H1 (cell line): ENCODE data around the gene DSE. TPM values are rescaled to one million over a fixed set of nuclear protein-coding genes. Genes with fewer than 3 reads are reported as not detected.
A peak's percentile ranks its signal among the peaks of the same experiment; 100 is the strongest.

Experiments used
- CTCF ChIA-PET: fragments of 300-600 bp; sonication (Branson Sonifier 250); formaldehyde crosslinking; loops from one replicate; lab custom pipeline; 2021; ENCODE audit not compliant: partially characterized antibody; lab: Charles Lee
- POLR2A ChIA-PET: fragments of 300-600 bp; sonication (Branson Sonifier 250); formaldehyde crosslinking; loops from one replicate; lab custom pipeline; 2021; ENCODE audit warnings: inconsistent platforms; ENCODE audit not compliant: partially characterized antibody; lab: Charles Lee
- DNase-seq, 2 experiments: peaks; one replicate each; pipeline versions ENCODE4 v3.0.0 to v3.0.0-alpha.2; 2010 to 2022; ENCODE audit warnings: low spot score in 2 of 2, low read depth in 1 of 2, mixed read lengths in 1 of 2
- FAIRE-seq: peaks from 2 replicates; lab custom pipeline; 2011; peaks lifted over from hg19 to GRCh38; lab: Jason Lieb, UNC
- H2AFZ ChIP-seq: 2 replicates; pipeline ENCODE4 v1.8.1; 2012; ENCODE audit warnings: low read length, inconsistent platforms
- H2AK5ac ChIP-seq: 2 replicates; pipeline ENCODE4 v1.6.1; 2013; ENCODE audit warnings: low read depth, low read length
- H2BK120ac ChIP-seq: replicated peaks from 2 replicates; pipeline ENCODE3; 2013; ENCODE audit warnings: low read depth, low read length, inconsistent platforms
- H2BK12ac ChIP-seq: 2 replicates; pipeline ENCODE4 v1.6.1; 2013; ENCODE audit warnings: low read depth, low read length
- H2BK15ac ChIP-seq: 2 replicates; pipeline ENCODE4 v1.6.1; 2013; ENCODE audit warnings: low read length
- H2BK20ac ChIP-seq: 2 replicates; pipeline ENCODE4 v1.6.1; 2013; ENCODE audit warnings: low read length
- H2BK5ac ChIP-seq: 2 replicates; pipeline ENCODE4 v1.6.1; 2013; ENCODE audit warnings: low read depth, low read length
- H3K14ac ChIP-seq: 2 replicates; pipeline ENCODE4 v1.6.1; 2013; ENCODE audit warnings: inconsistent platforms; ENCODE audit not compliant: insufficient read length
- H3K18ac ChIP-seq: 2 replicates; pipeline ENCODE4 v1.6.1; 2013; ENCODE audit warnings: low read length; ENCODE audit errors: extremely low read depth
- H3K23ac ChIP-seq: 2 replicates; pipeline ENCODE4 v1.6.1; 2013; ENCODE audit warnings: inconsistent platforms; ENCODE audit not compliant: insufficient read length
- H3K23me2 ChIP-seq: 2 replicates; pipeline ENCODE4 v1.6.1; 2013; ENCODE audit warnings: low read depth, low read length
- H3K27ac ChIP-seq: 2 replicates; pipeline ENCODE4 v1.6.1; 2011; ENCODE audit warnings: low read depth, low read length, inconsistent platforms
- H3K27me3 ChIP-seq, 4 experiments: replicated peaks in 1 of 4; 1 replicate in 1 of 4; 2 replicates in 3 of 4; pipeline versions ENCODE4 v1.6.1 to v1.8.1; 2011 to 2013; ENCODE audit warnings: low read length in 3 of 4, mild to moderate bottlenecking in 3 of 4, inconsistent platforms in 2 of 4, mixed read lengths in 2 of 4, moderate library complexity in 1 of 4; ENCODE audit not compliant: control insufficient read depth in 3 of 4, insufficient read depth in 3 of 4; ENCODE audit errors: extremely low read depth in 1 of 4
- H3K36me3 ChIP-seq, 4 experiments: 2 replicates each; pipeline versions ENCODE4 v1.6.1 to v1.8.1; 2011 to 2013; ENCODE audit warnings: mild to moderate bottlenecking in 4 of 4, low read length in 3 of 4, moderate library complexity in 2 of 4, control low read depth in 1 of 4, inconsistent platforms in 1 of 4; ENCODE audit not compliant: insufficient read depth in 4 of 4, control insufficient read depth in 2 of 4
- H3K4ac ChIP-seq: replicated peaks from 2 replicates; pipeline ENCODE3; 2013; ENCODE audit warnings: low read length, low read depth, mixed read lengths, inconsistent platforms; ENCODE audit not compliant: insufficient read length
- H3K4me1 ChIP-seq, 4 experiments: replicated peaks in 1 of 4; 1 replicate in 1 of 4; 2 replicates in 3 of 4; pipeline versions ENCODE4 v1.6.1 to v1.8.1; 2011 to 2013; ENCODE audit warnings: low read length in 3 of 4, inconsistent platforms in 2 of 4, mixed read lengths in 1 of 4; ENCODE audit not compliant: insufficient read depth in 4 of 4, control insufficient read depth in 3 of 4
- H3K4me2 ChIP-seq, 2 experiments: 2 replicates each; pipeline versions ENCODE4 v1.6.1 to v1.8.1; 2011 to 2013; ENCODE audit warnings: low read depth in 2 of 2, low read length in 2 of 2, control low read depth in 1 of 2, inconsistent platforms in 1 of 2, mild to moderate bottlenecking in 1 of 2; ENCODE audit not compliant: insufficient read depth in 1 of 2
- H3K4me3 ChIP-seq, 4 experiments: fragments of 200-600, 300-600 bp in 1 of 4; sonication (generic), shearing (Covaris generic), sonication (Bioruptor Twin) in 1 of 4; 2 replicates each; pipeline versions ENCODE4 v1.5.1 to v1.8.1; 2011 to 2016; ENCODE audit warnings: low read length in 4 of 4, low read depth in 3 of 4, control low read depth in 2 of 4, inconsistent platforms in 2 of 4, mild to moderate bottlenecking in 2 of 4, mixed read lengths in 1 of 4, moderate library complexity in 1 of 4; ENCODE audit not compliant: insufficient read depth in 2 of 4; ENCODE audit errors: extremely low read depth in 1 of 4
- H3K56ac ChIP-seq: replicated peaks from 2 replicates; pipeline ENCODE3; 2013; ENCODE audit warnings: low read depth, mild to moderate bottlenecking, mixed read lengths, low read length, inconsistent platforms; ENCODE audit not compliant: insufficient read length
- H3K79me1 ChIP-seq: 2 replicates; pipeline ENCODE4 v1.6.1; 2013; ENCODE audit warnings: low read depth, low read length, control low read depth
- H3K79me2 ChIP-seq, 2 experiments: 2 replicates each; pipeline versions ENCODE4 v1.6.1 to v1.8.1; 2012 to 2013; ENCODE audit warnings: low read length in 2 of 2, mild to moderate bottlenecking in 2 of 2, inconsistent platforms in 1 of 2; ENCODE audit not compliant: insufficient read depth in 2 of 2, control insufficient read depth in 1 of 2
- H3K9ac ChIP-seq, 4 experiments: replicated peaks in 1 of 4; 1 replicate in 1 of 4; 2 replicates in 3 of 4; pipeline versions ENCODE4 v1.6.1 to v1.8.1; 2011 to 2013; ENCODE audit warnings: low read depth in 3 of 4, low read length in 3 of 4, control low read depth in 2 of 4, mild to moderate bottlenecking in 2 of 4, moderate library complexity in 2 of 4, inconsistent platforms in 1 of 4; ENCODE audit errors: extremely low read depth in 1 of 4
- H3K9me3 ChIP-seq, 2 experiments: 2 replicates each; pipeline versions ENCODE4 v1.6.1 to v1.8.1; 2012 to 2013; ENCODE audit warnings: mild to moderate bottlenecking in 2 of 2, moderate library complexity in 2 of 2, control low read depth in 1 of 2, inconsistent platforms in 1 of 2, low read depth in 1 of 2, low read length in 1 of 2, mixed read lengths in 1 of 2; ENCODE audit not compliant: insufficient read depth in 2 of 2
- H4K20me1 ChIP-seq, 2 experiments: replicated peaks in 1 of 2; 2 replicates each; pipeline versions ENCODE3 to v1.8.1; 2011 to 2013; ENCODE audit warnings: inconsistent platforms in 2 of 2, low read length in 2 of 2, mild to moderate bottlenecking in 1 of 2; ENCODE audit not compliant: insufficient read depth in 2 of 2, control insufficient read depth in 1 of 2
- H4K5ac ChIP-seq: 2 replicates; pipeline ENCODE4 v1.6.1; 2013; ENCODE audit warnings: low read length, low read depth, mixed read lengths, inconsistent platforms; ENCODE audit not compliant: insufficient read length
- H4K8ac ChIP-seq: 2 replicates; pipeline ENCODE4 v1.8.0; 2013; ENCODE audit warnings: mild to moderate bottlenecking, moderate library complexity, low read length, inconsistent platforms; ENCODE audit not compliant: insufficient read depth; ENCODE audit errors: extremely low read depth
- H4K91ac ChIP-seq: replicated peaks from 2 replicates; pipeline ENCODE3; 2013; ENCODE audit warnings: low read length, mixed read lengths, inconsistent platforms; ENCODE audit not compliant: insufficient read length
- BACH1 ChIP-seq: IDR thresholded peaks from 2 replicates; pipeline ENCODE4 v1.6.1; 2012; ENCODE audit warnings: low read length, improper control_type of control experiment
- BCL11A ChIP-seq, 2 experiments: IDR thresholded peaks; one replicate each; pipeline ENCODE4 v1.6.1; 2011; ENCODE audit warnings: low read depth in 2 of 2, low read length in 2 of 2, mild to moderate bottlenecking in 2 of 2
- FOSL1 ChIP-seq: IDR thresholded peaks from 2 replicates; pipeline ENCODE4 v1.6.1; 2011; ENCODE audit warnings: mild to moderate bottlenecking, low read depth, low read length, moderate library complexity; ENCODE audit not compliant: insufficient read depth
- MAFK ChIP-seq: IDR thresholded peaks from 2 replicates; pipeline ENCODE4 v1.6.1; 2012; ENCODE audit warnings: low read depth, mild to moderate bottlenecking, improper control_type of control experiment, low read length
- PHF8 ChIP-seq: fragments of 200-600 bp; sonication (generic); conservative IDR thresholded peaks from 2 replicates; pipeline ENCODE4 v1.7.1; 2012; ENCODE audit warnings: low read depth, mild to moderate bottlenecking, inconsistent platforms, low read length, moderate library complexity
- POLR2AphosphoS5 ChIP-seq: IDR thresholded peaks from 2 replicates; pipeline ENCODE4 v1.6.1; 2011; ENCODE audit warnings: low read depth, low read length
- RAD21 ChIP-seq, 2 experiments: IDR thresholded peaks in 1 of 2; conservative IDR thresholded peaks in 1 of 2; 2 replicates each; pipeline ENCODE4 v1.6.1; 2011; ENCODE audit warnings: low read depth in 2 of 2, low read length in 2 of 2, improper control_type of control experiment in 1 of 2, inconsistent platforms in 1 of 2, mild to moderate bottlenecking in 1 of 2, moderate library complexity in 1 of 2
- SIX5 ChIP-seq: IDR thresholded peaks from 2 replicates; pipeline ENCODE4 v1.6.1; 2011; ENCODE audit warnings: mild to moderate bottlenecking, low read depth, low read length
- SP1 ChIP-seq: IDR thresholded peaks from 2 replicates; pipeline ENCODE4 v1.6.1; 2011; ENCODE audit warnings: low read depth, low read length
- SUZ12 ChIP-seq: fragments of 200-600 bp; sonication (generic); IDR thresholded peaks from 2 replicates; pipeline ENCODE4 v1.6.1; 2012; ENCODE audit warnings: mild to moderate bottlenecking, inconsistent platforms, low read length, moderate library complexity, mixed read lengths
- YY1 ChIP-seq: IDR thresholded peaks from 2 replicates; pipeline ENCODE4 v1.6.1; 2011; ENCODE audit warnings: low read depth, mild to moderate bottlenecking, low read length
- WGBS, 2 experiments: shearing (Covaris generic) in 1 of 2; methylation state at CpG; one replicate each; pipeline versions ENCODE4 v1.1.6 to v1.1.7; 2013 to 2015; ENCODE audit warnings: low lambda C conversion rate in 2 of 2, mixed read lengths in 2 of 2, inconsistent platforms in 1 of 2, low coverage in 1 of 2, missing lambda C conversion rate in 1 of 2; ENCODE audit not compliant: insufficient replicate concordance in 2 of 2, insufficient coverage in 1 of 2, insufficient read length in 1 of 2; ENCODE audit errors: extremely low coverage in 1 of 2, missing lambda C conversion rate in 1 of 2; 5-methylcytosine and 5-hydroxymethylcytosine counted together
- polyA plus RNA-seq, 7 experiments: library from polyadenylated mRNA; depleted of rRNA in 3 of 7; stranded (reverse) in 5 of 7; unstranded in 2 of 7; fragments of >200 nt in 5 of 7; fragments of 200-250 nt in 2 of 7; gene quantifications; 1 replicate in 5 of 7; 2 replicates in 1 of 7; 4 replicates in 1 of 7; pipeline versions ENCODE4 v1.2.1 to v1.2.3, GENCODE V29; 2011 to 2013; ENCODE audit warnings: missing spikeins in 2 of 7, mixed read lengths in 2 of 7
- total RNA-seq: library from RNA; stranded (reverse); fragmentation: NEBNext Ultra II Directional; extraction: Animal tissue kit (Norgen Biotek cat#: 25700); gene quantifications from 2 replicates; pipeline ENCODE4 v1.2.1, GENCODE V29; 2021

Gene DSE
- total and polyA plus RNA-seq, 2 of the 8 experiments (the other 6 are each of a cell fraction or from before 2014, with no cell fraction given): 32.5 to 94.4 TPM

GRCh38 chr6:116371120-116371917 lies 572 bp downstream of the DSE start:
- Histone ChIP-seq H2AFZ (peak overlapping the region; percentile 28; the same call in 1 of the 2 replicates), H3K4me1 (peaks cover 0 to 5% (median 2%) of the 10 kb centered on the region in 4 experiments; a peak in 4 of 7 replicates), H2BK120ac (no peak overlapping the region), H3K4me3 (peak overlapping the region; percentile 81 to 92 (median 86)), H3K9me3 (no peaks in the 10 kb centered on the region), H2BK20ac (no peak overlapping the region), H3K18ac (peak overlapping the region; percentile 85), H4K20me1 (peaks cover 2 to 3% of the 10 kb centered on the region in 2 experiments), H2BK12ac (no peak overlapping the region), H3K79me1 (peaks cover 2% of the 10 kb centered on the region; the same call in 1 of the 2 replicates), H3K9ac (peak overlapping the region; percentile 72 to 89 (median 86)), H3K23ac (no peak overlapping the region), H2BK5ac (peak overlapping the region; percentile 84), H4K5ac (peak overlapping the region; percentile 78), H2BK15ac (peak overlapping the region; percentile 33; the same call in 1 of the 2 replicates), H3K4ac (no peak overlapping the region), H3K56ac (peak overlapping the region; percentile 60), H3K27me3 (no peaks in the 10 kb centered on the region), H3K79me2 (peaks cover 3 to 45% of the 10 kb centered on the region in 2 experiments; a peak in 3 of 4 replicates), H4K91ac (peak overlapping the region; percentile 27), H4K8ac (peak overlapping the region; percentile 99), H3K4me2 (peak overlapping the region; percentile 79 to 85), H2AK5ac (no peak overlapping the region), H3K23me2 (peaks cover 4% of the 10 kb centered on the region; the same call in 1 of the 2 replicates), H3K36me3 (peaks cover 0 to 3% (median 0%) of the 10 kb centered on the region in 4 experiments; a peak in 2 of 8 replicates), H3K27ac (peak overlapping the region; percentile 83), H3K14ac (peak overlapping the region; percentile 50)
- FAIRE-seq (no peak), DNase-seq (peak; percentile 70 to 83)
- ChIA-PET POLR2A (interaction anchor here (0.5 to 2.7 kb wide), 30 partner anchors 8 to 260 kb away, joined by 3 to 26 read pairs (median 4); partner anchors contain the start of gene TSPYL1), CTCF (interaction anchor here (1.0 to 2.4 kb wide), 6 partner anchors 14 to 141 kb away, joined by 3 to 8 read pairs (median 4); partner anchors contain the start of gene CALHM5)
- 1% methylated on average over 37 of the region's 75 CpGs; no CpG with 5 or more reads in 1 of the 2 experiments for WGBS, 2 experiments
- TF ChIP-seq SUZ12: no peak
- no peak for TF ChIP-seq SP1
- no peak; the same call in none of the 2 replicates for TF ChIP-seq PHF8
- no peak for TF ChIP-seq YY1
- TF ChIP-seq FOSL1: no peak
- TF ChIP-seq RAD21 (IDR thresholded peaks at IDR 0.05 in 1 of 2, conservative IDR thresholded peaks at IDR 0.05 in 1 of 2; ENCODE audit: low read depth in 2 of 2, low read length in 2 of 2): 0 out of 4 replicates have a peak, but pooled peaks of 1 of the 2 experiments have one; percentile 4
- no peak for TF ChIP-seq MAFK
- TF ChIP-seq POLR2AphosphoS5: peak; percentile 47
- TF ChIP-seq SIX5: no peak
- no peak for TF ChIP-seq BACH1
- no peak for TF ChIP-seq BCL11A (IDR thresholded peaks at IDR 0.05; ENCODE audit: low read depth in 2 of 2, low read length in 2 of 2)
